Kidney (tissue), 14 donors: ENCODE results near the gene STAP2. TPM values are rescaled to one million over a fixed set of nuclear protein-coding genes. Genes with fewer than 3 reads are reported as not detected.

ENCODE experiments used
- DNase-seq, 5 donors: peaks; one replicate each; pipeline ENCODE4 v3.0.0-alpha.2; 2013 to 2020
- FAIRE-seq: peaks from 2 replicates; lab custom pipeline; 2012; peaks lifted over from hg19 to GRCh38; lab: Jason Lieb, UNC
- H3K27ac ChIP-seq, 2 donors: one replicate each; pipeline ENCODE4 v1.7.0; 2013; ENCODE audit warnings: low read depth in 2 of 2, low read length in 2 of 2, inconsistent platforms in 1 of 2
- H3K27me3 ChIP-seq: one replicate; pipeline ENCODE4 v1.7.1; 2013; ENCODE audit warnings: low read length, inconsistent platforms; ENCODE audit not compliant: control insufficient read depth, insufficient read depth
- H3K36me3 ChIP-seq, 3 donors: one replicate each; pipeline versions ENCODE4 v1.7.0 to v1.7.1; 2013; ENCODE audit warnings: low read length in 3 of 3, control low read depth in 1 of 3, inconsistent platforms in 1 of 3; ENCODE audit not compliant: insufficient read depth in 3 of 3, control insufficient read depth in 2 of 3
- H3K4me1 ChIP-seq, 3 donors: one replicate each; pipeline versions ENCODE4 v1.7.0 to v1.7.1; 2013; ENCODE audit warnings: low read length in 3 of 3, inconsistent platforms in 1 of 3, low read depth in 1 of 3; ENCODE audit not compliant: control insufficient read depth in 2 of 3, insufficient read depth in 2 of 3
- H3K4me3 ChIP-seq, 3 donors: one replicate each; pipeline versions ENCODE4 v1.7.0 to v1.8.1; 2013; ENCODE audit warnings: low read length in 3 of 3, control low read depth in 1 of 3, inconsistent platforms in 1 of 3
- H3K9ac ChIP-seq, 3 donors: one replicate each; pipeline versions ENCODE4 v1.7.0 to v1.7.1; 2013; ENCODE audit warnings: low read length in 3 of 3, control low read depth in 1 of 3, inconsistent platforms in 1 of 3
- H3K9me3 ChIP-seq, 3 donors: one replicate each; pipeline versions ENCODE4 v1.7.0 to v1.7.1; 2013; ENCODE audit warnings: low read length in 3 of 3, control low read depth in 1 of 3, inconsistent platforms in 1 of 3; ENCODE audit not compliant: control insufficient read depth in 2 of 3, insufficient read depth in 1 of 3
- intact Hi-C: fragments of 100-400 bp; cut with DNase I; formaldehyde crosslinking; loops from one replicate; pipeline ENCODE4 v1.11.1; 2022
- polyA plus RNA-seq: library from polyadenylated mRNA; stranded (reverse); fragments of 350-450 nt; fragmentation: Illumina TruSeq; extraction: RNeasy Lipid Tissue Mini Kit (QIAGEN cat#74804); gene quantifications from one replicate; pipeline ENCODE4 v1.2.3, GENCODE V29; 2014; ENCODE audit warnings: low read depth, low replicate concordance; ENCODE audit not compliant: insufficient read depth
- total RNA-seq: library from RNA; stranded (reverse); fragmentation: NEBNext Ultra II Directional; extraction: Animal tissue kit (Norgen Biotek cat#: 25700); gene quantifications from one replicate; pipeline ENCODE4 v1.2.1, GENCODE V29; 2021
- TF ChIP-seq, protein P1 (sequence below): IDR thresholded peaks from 3 replicates; pipeline ENCODE4 v1.5.1; 2012; ENCODE audit warnings: mild to moderate bottlenecking, moderate library complexity, borderline replicate concordance; ENCODE audit not compliant: insufficient read depth; ENCODE audit errors: extremely low read depth
- donor health status: control.
- donor health status: control.
- donor health status: control.
- donor health status: control.
- donor health status: control.
- donor health status: DM: yes; HTN: yes; CAD: no.
- donor health status: Normal renal cell carcinoma (clear cell type).

The STAP2 gene
- total and polyA plus RNA-seq, 2 donors from 2014 or later, result 32.3 to 61.5 TPM

- no peaks in the 10 kb centered on the region for H3K9me3 ChIP-seq
- no peaks in the 10 kb centered on the region for H3K36me3 ChIP-seq
- H3K27ac ChIP-seq, result peak overlapping the region; percentile 32 to 64
- no peak overlapping the region for H3K4me3 ChIP-seq
- TF ChIP-seq, protein P1, sequence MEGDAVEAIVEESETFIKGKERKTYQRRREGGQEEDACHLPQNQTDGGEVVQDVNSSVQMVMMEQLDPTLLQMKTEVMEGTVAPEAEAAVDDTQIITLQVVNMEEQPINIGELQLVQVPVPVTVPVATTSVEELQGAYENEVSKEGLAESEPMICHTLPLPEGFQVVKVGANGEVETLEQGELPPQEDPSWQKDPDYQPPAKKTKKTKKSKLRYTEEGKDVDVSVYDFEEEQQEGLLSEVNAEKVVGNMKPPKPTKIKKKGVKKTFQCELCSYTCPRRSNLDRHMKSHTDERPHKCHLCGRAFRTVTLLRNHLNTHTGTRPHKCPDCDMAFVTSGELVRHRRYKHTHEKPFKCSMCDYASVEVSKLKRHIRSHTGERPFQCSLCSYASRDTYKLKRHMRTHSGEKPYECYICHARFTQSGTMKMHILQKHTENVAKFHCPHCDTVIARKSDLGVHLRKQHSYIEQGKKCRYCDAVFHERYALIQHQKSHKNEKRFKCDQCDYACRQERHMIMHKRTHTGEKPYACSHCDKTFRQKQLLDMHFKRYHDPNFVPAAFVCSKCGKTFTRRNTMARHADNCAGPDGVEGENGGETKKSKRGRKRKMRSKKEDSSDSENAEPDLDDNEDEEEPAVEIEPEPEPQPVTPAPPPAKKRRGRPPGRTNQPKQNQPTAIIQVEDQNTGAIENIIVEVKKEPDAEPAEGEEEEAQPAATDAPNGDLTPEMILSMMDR, result no peak
- H3K9ac ChIP-seq, result peak overlapping the region in 1 of 3 donors; percentile 26
- FAIRE-seq (no peak), DNase-seq (peak in 1 of 5 donors; percentile 43)
- intact Hi-C loops, result no loop called here
- H3K27me3 ChIP-seq, result no peaks in the 10 kb centered on the region
- H3K4me1 ChIP-seq, result peaks cover 0 to 70% (median 42%) of the 10 kb centered on the region in 3 donors
These were observed 37.5 kb upstream of the STAP2 start for GRCh38 chr19:4376028-4376670.

DNA sequence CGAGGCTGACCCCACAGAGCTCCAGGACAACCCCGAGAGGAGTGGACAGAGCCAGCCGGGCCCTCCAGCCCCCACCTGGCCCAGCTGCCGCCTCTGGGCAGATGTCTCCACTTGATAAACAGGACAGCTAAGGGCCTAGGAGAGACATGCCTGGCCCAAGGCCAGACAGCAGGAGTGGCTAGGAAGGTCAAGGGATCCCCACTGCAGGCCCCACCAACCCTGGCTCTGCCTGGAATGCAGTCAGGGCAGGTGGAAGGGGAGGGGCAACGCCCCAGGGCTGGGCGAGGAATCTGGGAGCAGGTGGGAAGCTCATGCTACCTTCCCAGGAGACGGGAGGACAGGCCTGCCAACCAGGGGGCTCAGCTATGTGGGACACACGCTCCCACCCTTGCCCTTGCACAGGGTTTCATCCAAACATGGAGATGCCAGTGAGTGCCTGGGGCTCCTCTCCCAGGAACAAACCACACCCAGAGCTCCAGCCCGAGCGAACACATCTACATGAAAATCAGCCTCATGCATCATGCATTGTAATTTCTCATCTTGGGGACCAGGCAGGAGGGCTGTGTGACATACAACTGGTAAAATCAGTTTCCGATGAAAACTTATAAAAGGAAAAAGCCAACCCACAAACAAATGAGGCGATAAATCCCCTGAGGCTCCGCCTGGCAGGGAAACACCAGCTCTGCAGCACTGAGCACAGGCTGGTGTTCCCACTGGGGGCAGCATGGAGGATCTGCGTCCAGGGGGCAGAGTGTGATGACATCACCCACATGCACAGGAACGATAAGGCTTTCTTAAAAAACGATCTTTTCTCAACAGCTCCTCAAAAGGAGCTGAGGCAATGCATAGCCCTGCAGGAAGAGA is 36.8 kb upstream of the STAP2 start:
- DNase-seq (peak; percentile 76 to 91 (median 79)), FAIRE-seq (no peak)
- Histone ChIP-seq H3K36me3 (no peaks in the 10 kb centered on the region), H3K9me3 (no peaks in the 10 kb centered on the region), H3K27ac (peak overlapping the region; percentile 79 to 89), H3K4me1 (peaks cover 0 to 66% (median 42%) of the 10 kb centered on the region in 3 donors), H3K4me3 (no peak overlapping the region), H3K9ac (peak overlapping the region in 1 of 3 donors; percentile 40), H3K27me3 (no peaks in the 10 kb centered on the region)
- intact Hi-C loops, result no loop called here
- TF ChIP-seq, protein P1, result peak; percentile 5

DNA sequence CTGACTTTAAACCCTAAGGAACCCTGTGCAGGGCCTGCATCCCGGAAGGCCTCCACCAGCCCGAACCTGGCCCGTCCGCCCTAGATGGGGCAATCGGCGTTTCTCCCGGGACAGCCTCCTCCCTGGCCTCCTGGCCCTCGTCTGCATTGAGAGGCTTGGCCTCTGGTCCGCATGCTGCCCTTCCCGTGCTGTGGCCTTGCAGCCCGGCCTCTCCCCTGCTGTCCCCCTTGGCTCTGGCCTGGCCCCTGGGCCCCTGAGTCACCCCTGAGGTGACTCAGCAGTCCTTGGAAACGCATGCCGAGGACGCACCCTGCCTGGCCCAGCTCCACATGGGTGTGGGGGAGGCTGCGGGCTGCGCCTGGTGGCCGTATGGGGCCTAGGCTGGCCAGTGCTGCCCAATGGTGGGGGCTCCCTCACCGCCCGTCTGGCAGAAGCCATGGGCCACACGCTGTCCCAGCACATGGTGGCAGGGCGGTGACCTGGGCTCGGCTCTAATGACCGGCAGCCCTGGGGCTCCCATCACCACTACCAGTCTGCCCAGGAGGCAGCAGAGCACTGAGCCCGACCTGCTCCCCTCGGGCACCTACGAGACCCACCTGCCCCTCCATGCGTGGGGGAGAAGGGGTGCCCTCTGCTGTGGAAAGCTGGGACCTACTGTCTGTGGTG is 36.0 kb upstream of the STAP2 start:
- H3K27ac ChIP-seq, result peak overlapping the region; percentile 79 to 89
- intact Hi-C loops, result no loop called here
- no peak for FAIRE-seq
- TF ChIP-seq, protein P1, result no peak
- no peak overlapping the region for H3K4me3 ChIP-seq
- H3K27me3 ChIP-seq, result no peaks in the 10 kb centered on the region
- no peaks in the 10 kb centered on the region for H3K9me3 ChIP-seq
- peak overlapping the region in 1 of 3 donors; percentile 40 for H3K9ac ChIP-seq
- H3K36me3 ChIP-seq, result no peaks in the 10 kb centered on the region
- peak in 2 of 5 donors; percentile 66 to 94 for DNase-seq
- H3K4me1 ChIP-seq, result peaks cover 0 to 65% (median 48%) of the 10 kb centered on the region in 3 donors
